Measurements from ENCODE around the gene CLSTN2.

DNA sequence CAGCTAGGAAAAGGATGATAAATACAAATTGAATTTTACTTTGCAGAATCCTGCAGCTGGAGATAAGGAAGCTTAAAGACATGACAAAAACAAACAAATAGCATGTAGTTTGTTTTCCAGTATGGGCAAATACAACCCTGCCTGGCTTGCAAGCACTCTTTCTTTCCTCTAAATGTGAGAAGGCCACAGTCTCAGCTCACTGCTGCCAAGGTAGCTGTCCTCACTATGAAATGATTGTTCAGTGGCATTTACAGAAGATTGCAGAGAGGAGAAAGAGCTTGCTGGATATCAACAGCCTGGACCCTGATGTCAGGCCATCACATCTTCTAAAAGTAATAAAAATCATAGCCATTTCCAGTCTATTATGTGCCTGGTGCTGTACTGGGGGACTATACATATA lies 262.0 kb downstream of the CLSTN2 start:
- TF ChIP-seq POLR2A (IDR thresholded peaks at IDR 0.05) = no peak
- TF ChIP-seq, protein P1, sequence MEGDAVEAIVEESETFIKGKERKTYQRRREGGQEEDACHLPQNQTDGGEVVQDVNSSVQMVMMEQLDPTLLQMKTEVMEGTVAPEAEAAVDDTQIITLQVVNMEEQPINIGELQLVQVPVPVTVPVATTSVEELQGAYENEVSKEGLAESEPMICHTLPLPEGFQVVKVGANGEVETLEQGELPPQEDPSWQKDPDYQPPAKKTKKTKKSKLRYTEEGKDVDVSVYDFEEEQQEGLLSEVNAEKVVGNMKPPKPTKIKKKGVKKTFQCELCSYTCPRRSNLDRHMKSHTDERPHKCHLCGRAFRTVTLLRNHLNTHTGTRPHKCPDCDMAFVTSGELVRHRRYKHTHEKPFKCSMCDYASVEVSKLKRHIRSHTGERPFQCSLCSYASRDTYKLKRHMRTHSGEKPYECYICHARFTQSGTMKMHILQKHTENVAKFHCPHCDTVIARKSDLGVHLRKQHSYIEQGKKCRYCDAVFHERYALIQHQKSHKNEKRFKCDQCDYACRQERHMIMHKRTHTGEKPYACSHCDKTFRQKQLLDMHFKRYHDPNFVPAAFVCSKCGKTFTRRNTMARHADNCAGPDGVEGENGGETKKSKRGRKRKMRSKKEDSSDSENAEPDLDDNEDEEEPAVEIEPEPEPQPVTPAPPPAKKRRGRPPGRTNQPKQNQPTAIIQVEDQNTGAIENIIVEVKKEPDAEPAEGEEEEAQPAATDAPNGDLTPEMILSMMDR (IDR thresholded peaks at IDR 0.05) = no peak
